Brain microvascular endothelial cell (primary cell): ENCODE results near the gene ALG9.

Source experiments
- DNase-seq: peaks from one replicate; pipeline ENCODE4 v3.0.0-alpha.2; 2020
- H3K27ac ChIP-seq: fragments of 250-450 bp; sonication (Bioruptor Pico); 2 replicates; pipeline ENCODE4 v1.5.1; 2020; ENCODE audit warnings: mild to moderate bottlenecking, moderate library complexity
- H3K27me3 ChIP-seq: fragments of 250-450 bp; sonication (Bioruptor Pico); replicated peaks from 2 replicates; pipeline ENCODE4 v1.5.1; 2020; ENCODE audit warnings: mild to moderate bottlenecking
- H3K36me3 ChIP-seq: fragments of 250-450 bp; sonication (Bioruptor Pico); replicated peaks from 2 replicates; pipeline ENCODE4 v1.5.1; 2020; ENCODE audit warnings: mild to moderate bottlenecking
- H3K4me3 ChIP-seq: 2 replicates; pipeline ENCODE4 v1.5.1; 2011; ENCODE audit warnings: low read depth, mild to moderate bottlenecking, control low read depth, low read length, moderate library complexity
- CTCF ChIP-seq: IDR thresholded peaks from 2 replicates; pipeline ENCODE4 v1.5.1; 2011; ENCODE audit warnings: low read depth, mild to moderate bottlenecking, moderate library complexity, low read length, control low read depth, inconsistent platforms; ENCODE audit errors: missing control alignments
- in situ Hi-C: cut with HindIII; loops from 2 replicates; pipeline ENCODE4 v1.10.0; 2017; ENCODE audit warnings: low sequenced_read_pairs, low pct_ligation_motif_present

The ALG9 gene

GRCh38 chr11:111764621-111765020, 106.8 kb downstream of the ALG9 start:
- no peak for TF ChIP-seq CTCF
- Histone ChIP-seq H3K36me3 (peaks cover 27% of the 10 kb centered on the region), H3K4me3 (peak overlapping the region; percentile 96), H3K27me3 (no peaks in the 10 kb centered on the region), H3K27ac (no peak overlapping the region)
- in situ Hi-C loops, result no loop called here
- no peak for DNase-seq

DNA sequence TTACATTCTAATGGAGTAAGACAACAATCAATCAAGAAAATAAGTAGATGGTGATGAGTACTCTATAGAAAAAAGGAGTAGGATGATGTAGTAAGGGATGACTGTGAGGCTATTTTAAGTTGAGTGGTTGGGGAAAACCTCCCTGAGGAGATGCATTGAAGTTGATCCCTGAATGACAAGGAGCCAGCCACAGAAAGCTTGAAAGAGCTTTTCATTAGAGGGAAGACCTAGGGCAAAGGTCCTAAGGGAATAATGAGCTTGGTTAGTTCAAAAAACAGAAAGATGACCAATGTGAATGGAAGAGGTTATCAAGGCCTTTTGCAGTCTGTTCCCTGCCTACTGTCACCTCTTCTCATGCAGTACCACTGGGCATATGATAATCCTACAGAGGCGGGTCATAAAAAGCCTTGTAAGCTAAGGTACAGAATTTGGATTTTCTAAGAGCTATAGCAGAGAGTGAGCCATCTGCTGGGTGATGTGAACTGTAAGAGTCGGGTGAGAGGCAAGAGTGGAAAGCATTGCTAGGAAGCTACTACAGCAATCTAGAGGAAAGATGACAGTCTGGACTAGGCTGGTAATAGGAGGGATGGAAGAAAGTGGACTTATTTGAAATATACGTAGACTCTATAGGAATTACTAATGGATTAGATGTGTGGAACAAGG, 108.3 kb downstream of the ALG9 start:
- peaks cover 37% of the 10 kb centered on the region for H3K36me3 ChIP-seq
- no peak overlapping the region for H3K4me3 ChIP-seq
- TF ChIP-seq CTCF, result peak; percentile 35

GRCh38 chr11:111762526-111762925, 108.9 kb downstream of the ALG9 start:
- Histone ChIP-seq H3K27ac (no peak overlapping the region), H3K36me3 (peaks cover 42% of the 10 kb centered on the region)
- no peak for DNase-seq

More for the DNA sequence above, 108.3 kb downstream of the ALG9 start:
- H3K27ac ChIP-seq, result no peak overlapping the region
- H3K27me3 ChIP-seq, result no peaks in the 10 kb centered on the region
- DNase-seq, result no peak
- in situ Hi-C loops, result no loop called here

GRCh38 chr11:111761036-111761435, 110.3 kb downstream of the ALG9 start:
- no peak for DNase-seq
- in situ Hi-C loops, result no loop called here
- Histone ChIP-seq H3K27ac (no peak overlapping the region), H3K27me3 (no peaks in the 10 kb centered on the region), H3K4me3 (no peak overlapping the region), H3K36me3 (peaks cover 51% of the 10 kb centered on the region)
- TF ChIP-seq CTCF, result no peak

More at GRCh38 chr11:111762526-111762925, 108.9 kb downstream of the ALG9 start:
- H3K27me3 ChIP-seq, result no peaks in the 10 kb centered on the region
- in situ Hi-C loops, result no loop called here
- no peak overlapping the region for H3K4me3 ChIP-seq
- TF ChIP-seq CTCF, result no peak

DNA sequence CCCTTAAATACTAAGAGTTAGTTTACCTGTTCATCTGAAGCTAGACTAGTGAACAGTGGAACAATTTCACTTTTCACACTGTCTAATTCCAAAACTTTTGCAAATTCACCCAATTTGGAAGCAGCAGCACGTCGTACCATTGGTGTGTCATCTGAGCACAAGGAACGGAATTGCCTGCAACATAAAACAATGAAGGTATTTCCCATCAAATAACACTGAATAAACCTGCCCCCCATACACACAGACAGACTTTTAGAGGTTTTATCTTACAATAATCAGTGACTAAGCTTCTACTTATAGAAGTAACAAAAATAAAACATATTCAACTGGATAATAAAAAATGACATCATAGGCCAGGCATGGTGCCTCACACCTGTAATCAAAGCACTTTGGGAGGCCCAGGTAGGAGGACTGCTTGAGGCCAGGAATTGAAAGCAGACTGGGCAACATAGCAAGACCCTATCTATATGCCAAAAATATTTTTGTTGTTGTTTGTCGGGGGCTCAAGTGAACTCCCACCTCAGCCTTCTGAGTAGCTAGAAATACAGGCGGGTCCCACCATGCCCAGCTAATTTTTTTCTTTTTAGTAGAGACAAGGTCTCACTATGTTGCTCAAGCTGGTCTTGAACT, 111.5 kb downstream of the ALG9 start:
- TF ChIP-seq CTCF, result no peak
- in situ Hi-C loops, result no loop called here
- H3K36me3 ChIP-seq, result peaks cover 55% of the 10 kb centered on the region
- no peaks in the 10 kb centered on the region for H3K27me3 ChIP-seq
- H3K27ac ChIP-seq, result no peak overlapping the region
- H3K4me3 ChIP-seq, result no peak overlapping the region
- no peak for DNase-seq
